GM12801 (cell line): ENCODE results near the gene LZTR1.

Experiments
- CTCF ChIP-seq: IDR thresholded peaks from one replicate; pipeline ENCODE4 v1.5.1; 2011; ENCODE audit warnings: control low read depth; ENCODE audit not compliant: insufficient read length; ENCODE audit errors: extremely low read depth

LZTR1 gene

GRCh38 chr22:20997536-20998257 is 15.6 kb downstream of the LZTR1 start:
- no peak for TF ChIP-seq CTCF

DNA sequence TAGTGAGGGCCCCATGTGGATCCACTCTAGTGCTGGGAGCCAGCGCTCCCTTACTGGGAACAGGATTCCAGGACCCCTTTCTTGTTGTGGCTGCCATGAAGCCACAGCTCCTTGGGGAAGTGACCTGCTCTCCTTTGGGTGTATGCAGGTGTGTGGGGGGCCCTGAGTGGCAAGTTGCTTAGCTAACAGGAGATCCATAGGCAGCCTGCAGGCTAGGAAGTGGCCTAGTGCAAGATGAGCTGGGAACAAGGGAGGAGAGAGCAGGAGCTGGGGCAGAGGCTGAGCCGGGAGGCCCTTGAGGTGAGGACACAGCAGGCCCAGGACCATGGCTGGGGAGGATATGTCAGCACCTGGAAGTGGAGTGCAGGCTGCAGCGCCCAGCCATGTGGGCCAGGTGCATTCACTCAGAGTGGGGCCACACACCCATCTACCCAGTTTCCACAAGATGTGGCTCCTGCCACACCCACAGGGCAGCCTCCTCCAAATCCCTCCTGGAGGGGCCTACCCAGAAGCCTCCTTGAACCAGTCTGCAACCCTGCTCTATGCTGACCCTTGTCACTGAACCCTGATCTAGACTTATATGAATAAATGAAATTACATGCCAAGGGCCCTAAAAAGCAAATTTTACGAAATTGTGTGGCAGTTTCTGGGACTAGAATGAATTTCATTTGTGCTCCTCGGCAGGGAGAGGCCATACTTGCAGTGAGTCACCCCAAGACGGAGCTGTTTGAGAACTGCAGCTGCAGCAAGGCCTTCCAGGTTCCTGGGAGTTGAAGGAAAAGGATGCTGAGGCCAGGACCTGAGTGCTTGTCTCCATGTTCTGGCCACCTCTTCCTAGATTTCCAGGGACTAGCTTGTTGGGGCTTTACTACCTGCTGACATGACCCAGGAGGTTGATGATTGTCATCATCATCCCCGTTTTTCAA is 16.6 kb downstream of the LZTR1 start:
- TF ChIP-seq CTCF = no peak

DNA sequence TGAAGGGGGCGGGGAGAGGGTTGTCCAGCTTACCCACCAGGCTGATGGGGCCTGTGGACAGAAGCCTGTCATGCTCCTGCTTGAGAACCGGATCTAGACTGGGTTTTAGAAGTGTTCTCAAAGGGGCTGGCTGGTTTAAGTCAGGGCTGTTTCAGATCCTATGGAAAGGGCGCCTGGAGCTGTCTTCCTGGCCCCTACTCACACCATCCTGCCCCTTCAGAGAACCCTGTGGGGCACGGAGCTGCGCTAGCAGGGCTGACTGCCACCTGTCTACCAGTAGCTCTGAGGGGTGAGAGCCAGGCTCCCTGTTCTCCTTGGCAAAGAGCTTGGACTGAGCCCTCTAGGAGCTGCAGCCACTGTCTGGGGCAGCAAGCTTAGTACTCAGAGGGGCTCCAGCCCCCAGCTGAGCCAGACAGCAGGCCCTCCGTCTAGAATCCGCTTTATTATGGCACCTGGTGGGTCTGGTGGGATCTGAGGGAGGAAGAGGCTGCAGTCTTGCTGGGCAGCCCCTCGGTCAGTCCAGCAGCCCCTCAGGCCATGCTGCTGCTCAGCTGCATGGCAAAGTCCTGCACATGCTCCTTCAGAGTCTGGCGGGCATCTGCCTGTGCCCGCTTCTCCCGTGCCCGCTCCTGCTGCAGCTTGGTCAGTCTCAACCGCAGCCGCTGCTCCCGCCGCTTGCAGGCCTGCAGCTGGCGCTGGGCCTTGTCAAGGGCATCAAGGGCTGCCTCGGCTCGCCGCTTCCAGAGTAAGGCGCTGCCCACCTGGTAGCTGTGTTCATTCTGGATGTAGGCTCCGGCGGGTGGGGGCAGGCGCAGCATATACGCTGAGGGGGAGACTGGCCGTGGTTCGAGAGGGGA is 17.5 kb downstream of the LZTR1 start:
- no peak for TF ChIP-seq CTCF

GRCh38 chr22:21000207-21000986 is 18.3 kb downstream of the LZTR1 start:
- no peak for TF ChIP-seq CTCF

GRCh38 chr22:21000987-21001600 is 19.0 kb downstream of the LZTR1 start:
- no peak for TF ChIP-seq CTCF

- no peak for TF ChIP-seq CTCF
Measured at GRCh38 chr22:21001601-21002325, 19.7 kb downstream of the LZTR1 start, which contains the start of gene THAP7. Gene THAP7, minus strand, starts transcription at chr22:21002118. Its CDS starts 207 bp downstream, at chr22:21001911.
